GM18526 (cell line): ENCODE data around the gene RNF223.

Source experiments
- POLR2A ChIP-seq: IDR thresholded peaks from 3 replicates; pipeline ENCODE4 v1.6.1; 2011; ENCODE audit not compliant: insufficient read length; ENCODE audit errors: extremely low read depth

Gene RNF223

GRCh38 chr1:1115136-1115785 lies 41.2 kb upstream of the RNF223 start:
- TF ChIP-seq POLR2A: no peak

GRCh38 chr1:1114431-1114830 lies 40.3 kb upstream of the RNF223 start:
- TF ChIP-seq POLR2A: no peak

DNA sequence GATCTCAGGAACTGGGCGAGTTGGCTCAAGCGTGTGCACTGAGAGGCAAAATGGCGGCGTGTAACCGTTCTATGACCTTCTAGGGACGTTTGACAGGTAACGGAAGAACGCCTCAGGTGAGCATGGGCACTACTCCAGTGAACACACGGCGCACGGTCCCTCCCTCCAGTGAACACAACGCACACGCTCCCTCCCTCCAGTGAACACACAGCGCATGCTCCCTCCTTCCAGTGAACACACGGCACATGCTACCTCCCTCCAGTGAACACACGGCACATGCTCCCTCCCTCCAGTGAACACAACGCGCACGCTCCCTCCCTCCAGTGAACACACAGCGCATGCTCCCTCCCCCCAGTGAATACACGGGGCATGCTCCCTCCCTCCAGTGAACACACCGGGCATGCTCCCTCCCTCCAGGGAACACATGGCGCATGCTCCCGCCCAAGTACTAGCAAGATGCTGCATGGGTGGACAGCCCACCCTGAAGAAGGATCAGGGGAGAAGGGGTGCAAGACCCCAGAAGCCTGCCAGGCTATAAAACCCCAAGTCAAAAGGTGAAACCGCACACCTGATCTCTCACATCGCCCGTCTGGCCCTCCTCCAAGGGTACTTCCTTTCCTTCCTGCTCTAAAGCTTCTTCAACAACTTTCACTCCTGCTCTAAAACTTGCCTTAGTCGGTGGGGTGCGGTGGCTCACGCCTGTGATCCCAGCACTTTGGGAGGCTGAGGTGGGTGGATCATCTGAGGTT lies 38.3 kb upstream of the RNF223 start:
- no peak for TF ChIP-seq POLR2A

DNA sequence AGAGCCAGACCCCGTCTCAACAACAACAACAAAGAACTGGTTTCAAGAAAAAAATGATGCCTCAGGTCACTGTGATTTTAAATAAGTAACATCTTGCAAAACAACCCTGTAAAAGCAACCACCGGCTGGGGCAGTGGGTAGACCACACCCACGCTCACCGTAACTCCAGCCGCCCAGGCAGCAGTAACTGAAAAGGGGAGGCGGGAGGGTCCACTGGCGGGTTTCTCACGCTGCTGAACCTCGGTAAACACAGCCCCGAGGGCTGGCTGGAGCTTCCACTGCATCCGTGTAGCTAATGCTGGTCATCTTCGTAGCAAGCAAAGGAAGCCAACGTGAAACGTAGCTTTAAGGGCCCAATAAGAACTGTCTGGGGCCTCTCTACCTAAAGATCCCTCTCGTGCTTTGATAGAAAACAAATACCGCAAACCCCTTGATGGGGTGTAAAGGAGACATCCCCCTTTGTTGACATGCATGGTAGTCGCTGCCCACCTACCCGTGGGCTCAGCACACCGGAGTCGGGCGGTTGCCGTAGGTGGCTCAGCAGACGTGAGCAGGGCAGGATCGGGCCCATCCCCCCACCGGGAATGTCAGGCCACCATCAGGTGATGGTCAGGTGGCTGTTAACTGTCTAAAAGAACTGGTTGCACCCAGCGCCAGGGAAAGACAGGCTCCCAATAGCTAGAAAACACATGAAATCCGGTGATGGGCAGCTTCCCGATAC lies 37.6 kb upstream of the RNF223 start:
- no peak for TF ChIP-seq POLR2A

GRCh38 chr1:1110561-1110971 lies 36.5 kb upstream of the RNF223 start:
- no peak for TF ChIP-seq POLR2A

- TF ChIP-seq POLR2A: no peak
Observed at GRCh38 chr1:1109743-1110142, 35.6 kb upstream of the RNF223 start.

- TF ChIP-seq POLR2A: no peak
Observed at GRCh38 chr1:1106510-1107221, 32.6 kb upstream of the RNF223 start.

- no peak for TF ChIP-seq POLR2A
Observed at GRCh38 chr1:1101503-1101902, 27.4 kb upstream of the RNF223 start.

- no peak for TF ChIP-seq POLR2A
Observed at GRCh38 chr1:1100296-1100695, 26.2 kb upstream of the RNF223 start.

GRCh38 chr1:1099506-1100183 lies 25.5 kb upstream of the RNF223 start:
- TF ChIP-seq POLR2A: no peak

DNA sequence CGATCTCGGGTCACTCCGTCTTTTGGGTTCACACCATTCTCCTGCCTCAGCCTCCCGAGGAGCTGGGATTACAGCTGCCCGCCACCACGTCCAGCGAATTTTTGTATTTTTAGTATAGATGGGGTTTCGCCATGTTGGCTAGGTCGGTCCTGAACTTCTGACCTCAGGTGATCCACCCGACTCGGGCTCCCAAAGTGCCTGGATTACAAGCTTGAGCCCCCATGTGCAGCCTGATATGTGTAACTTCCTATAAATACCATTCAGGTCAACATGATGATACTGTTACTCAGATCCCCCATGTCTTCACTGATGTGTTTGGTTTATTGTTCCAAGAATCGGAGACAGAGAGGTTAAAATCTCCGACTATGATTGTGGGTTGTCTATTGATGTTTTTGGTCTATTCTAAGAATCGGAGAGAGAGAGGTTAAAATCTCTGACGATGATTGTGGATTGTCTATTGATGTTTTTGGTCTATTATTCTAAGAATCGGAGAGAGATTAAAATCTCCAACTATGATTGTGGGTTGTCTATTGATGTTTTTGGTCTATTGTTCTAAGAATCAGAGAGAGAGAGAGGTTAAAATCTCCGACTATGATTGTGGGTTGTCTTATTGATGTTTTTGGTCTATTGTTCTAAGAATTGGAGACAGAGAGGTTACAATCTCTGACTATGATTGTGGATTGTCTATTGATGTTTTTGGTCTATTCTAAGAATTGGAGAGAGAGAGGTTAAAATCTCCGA lies 24.7 kb upstream of the RNF223 start:
- no peak for TF ChIP-seq POLR2A

DNA sequence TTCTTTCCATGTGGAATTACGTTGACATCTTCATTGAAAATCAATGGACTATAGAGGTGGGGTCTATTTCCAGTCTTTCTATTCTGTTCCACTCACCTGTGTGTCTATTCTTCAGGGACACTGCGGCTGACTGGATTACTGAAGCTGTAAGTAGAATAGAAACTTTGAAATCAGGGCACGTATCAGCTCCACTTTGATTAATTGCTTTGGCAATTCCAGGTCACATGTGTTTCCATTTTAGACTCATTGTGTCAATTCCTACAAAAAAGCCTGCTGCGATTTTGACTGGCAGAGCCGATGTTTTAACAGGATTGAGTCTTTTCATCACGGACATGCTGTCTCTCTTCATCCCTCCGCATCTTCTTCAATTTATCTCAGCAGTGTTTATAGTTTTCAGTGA lies 20.9 kb upstream of the RNF223 start:
- no peak for TF ChIP-seq POLR2A

DNA sequence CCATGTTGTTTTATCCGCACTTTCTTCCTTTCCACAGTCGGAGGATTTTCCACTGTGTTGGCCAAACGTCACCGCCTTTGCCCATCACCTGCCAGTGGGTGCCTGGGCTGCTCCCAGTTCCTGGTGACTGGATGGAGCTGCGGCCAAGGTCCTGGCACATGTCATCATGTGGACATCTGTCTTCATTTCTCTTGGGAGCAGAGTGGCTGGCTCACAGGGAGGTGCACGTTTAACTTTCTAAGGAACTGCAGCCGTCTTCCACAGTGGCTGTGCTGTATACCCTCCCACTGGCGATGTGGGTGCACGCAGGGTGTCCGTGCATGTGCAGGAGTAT lies 19.5 kb upstream of the RNF223 start:
- TF ChIP-seq POLR2A: no peak

DNA sequence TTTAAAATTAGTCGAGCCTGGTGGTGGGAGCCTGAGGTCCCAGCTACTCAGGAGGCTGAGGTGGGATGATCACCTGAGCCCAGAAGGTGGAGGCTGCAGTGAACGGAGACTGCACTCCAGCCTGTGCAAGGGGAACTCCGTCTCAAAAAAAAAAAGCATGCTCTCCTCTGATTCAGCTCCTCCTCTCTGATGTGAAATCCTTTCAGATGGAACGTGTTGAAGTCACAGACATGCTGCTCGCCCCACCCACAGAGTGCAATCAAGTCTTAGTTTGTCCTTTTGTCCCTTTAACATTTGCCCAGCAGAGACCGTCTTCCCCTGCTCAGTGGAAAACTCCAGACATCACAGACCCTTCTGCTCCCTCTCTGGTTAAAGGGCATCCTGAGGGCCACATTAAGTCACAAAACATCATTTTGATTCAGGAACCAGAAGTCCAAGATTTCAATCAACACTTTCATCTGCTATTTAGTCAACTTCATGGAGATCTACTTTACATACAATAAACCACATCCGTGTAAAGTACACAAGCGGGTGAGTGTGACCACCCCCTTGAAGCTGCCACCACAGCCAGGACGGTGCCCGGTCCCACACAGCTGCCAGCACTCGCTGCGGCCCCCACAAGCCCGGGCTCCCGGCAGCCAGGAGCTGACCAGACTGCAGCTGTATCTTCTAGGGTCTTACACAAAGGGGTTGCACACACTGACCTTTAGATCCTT lies 18.9 kb upstream of the RNF223 start:
- no peak for TF ChIP-seq POLR2A
